Right renal pelvis (tissue), 4 donors: Measurements from ENCODE around the gene ABHD11. TPM values are rescaled to one million over a fixed set of nuclear protein-coding genes. Genes with fewer than 3 reads are reported as not detected.

ENCODE experiments used
- DNase-seq, 4 donors: peaks; one replicate each; pipeline ENCODE4 v3.0.0-alpha.2; 2013; ENCODE audit warnings: low read depth in 4 of 4, low spot score in 3 of 4, missing footprints in 1 of 4
- polyA plus RNA-seq, 4 donors: library from polyadenylated mRNA; unstranded; fragments of 120-200 nt; gene quantifications; one replicate each; pipeline ENCODE4 v1.2.1, GENCODE V29; 2013; ENCODE audit not compliant: insufficient read length in 4 of 4

ABHD11 gene
- polyA plus RNA-seq, 4 donors: 27.7 to 31.2 (median 29.6) TPM

- no peak for DNase-seq
Observed at GRCh38 chr7:73702665-73703064, 35.9 kb downstream of the ABHD11 start.

GRCh38 chr7:73702226-73702625 is 36.4 kb downstream of the ABHD11 start:
- no peak for DNase-seq

GRCh38 chr7:73701357-73701995 is 37.1 kb downstream of the ABHD11 start:
- no peak for DNase-seq

GRCh38 chr7:73700581-73701134 is 37.9 kb downstream of the ABHD11 start:
- DNase-seq: no peak

GRCh38 chr7:73700069-73700423 is 38.6 kb downstream of the ABHD11 start:
- DNase-seq: no peak

- no peak for DNase-seq
Observed at GRCh38 chr7:73699370-73700068, 39.1 kb downstream of the ABHD11 start.

GRCh38 chr7:73698410-73698809 is 40.2 kb downstream of the ABHD11 start:
- no peak for DNase-seq

GRCh38 chr7:73696372-73696771 is 42.2 kb downstream of the ABHD11 start:
- DNase-seq: no peak

GRCh38 chr7:73690646-73691045 is 48.0 kb downstream of the ABHD11 start:
- no peak for DNase-seq

- DNase-seq: no peak
Observed at GRCh38 chr7:73688288-73688687, 50.3 kb downstream of the ABHD11 start.

Other genes starting within 250 kb of the ABHD11 start
- gene BAZ1B, start 216.5 kb downstream of the ABHD11 start, polyA plus RNA-seq: 10 to 100 TPM; 69.0 to 78.0 (median 73.6) TPM
- 10 to 100 TPM; 37.3 to 43.0 (median 39.5) TPM for gene BCL7B, start 181.1 kb downstream of the ABHD11 start, polyA plus RNA-seq
- gene TBL2, start 160.2 kb downstream of the ABHD11 start, polyA plus RNA-seq: 10 to 100 TPM; 38.9 to 46.2 (median 41.1) TPM
- 1 to 10 TPM; 2.6 to 5.1 (median 4.3) TPM for gene MLXIPL, start 114.3 kb downstream of the ABHD11 start, polyA plus RNA-seq
- gene VPS37D, start 71.0 kb downstream of the ABHD11 start, polyA plus RNA-seq: 10 to 100 TPM; 12.1 to 19.4 (median 14.7) TPM
- 10 to 100 TPM; 11.5 to 12.8 (median 11.7) TPM for gene DNAJC30, start 55.3 kb downstream of the ABHD11 start, polyA plus RNA-seq
- gene BUD23, start 55.2 kb downstream of the ABHD11 start, polyA plus RNA-seq: 100 to 1,000 TPM in 1 of 4 donors, 10 to 100 TPM in 3; 79.9 to 104 (median 88.3) TPM
- gene STX1A, start 19.1 kb downstream of the ABHD11 start, polyA plus RNA-seq: 10 to 100 TPM in 1 of 4 donors, 1 to 10 TPM in 3; 7.3 to 11.2 (median 8.8) TPM
- 10 to 100 TPM; 32.9 to 69.5 (median 42.5) TPM for gene CLDN3, start 31.5 kb upstream of the ABHD11 start, polyA plus RNA-seq
- 10 to 100 TPM; 76.7 to 94.6 (median 83.2) TPM for gene CLDN4, start 92.2 kb upstream of the ABHD11 start, polyA plus RNA-seq
- gene METTL27, start 103.7 kb upstream of the ABHD11 start, polyA plus RNA-seq: 10 to 100 TPM in 1 of 4 donors, 1 to 10 TPM in 3; 6.2 to 10.8 (median 7.9) TPM
- gene TMEM270, start 122.4 kb upstream of the ABHD11 start, polyA plus RNA-seq: under 1 TPM in 1 of 4 donors, not detected in 3; 0.08 TPM